Fibroblast of lung (primary cell): Measurements from ENCODE around the gene PVR. TPM values are rescaled to one million over a fixed set of nuclear protein-coding genes. Genes with fewer than 3 reads are reported as not detected.
A peak's percentile ranks its signal among the peaks of the same experiment; 100 is the strongest.

Experiments
- DNase-seq, 2 donors: peaks; one replicate each; pipeline versions ENCODE4 v3.0.0 to v3.0.0-alpha.2; 2010; ENCODE audit warnings: low read depth in 2 of 2
- H2AFZ ChIP-seq: 2 replicates; pipeline ENCODE4 v1.5.1; 2012; ENCODE audit warnings: low read length, control low read depth, inconsistent platforms
- H3K27ac ChIP-seq: 2 replicates; pipeline ENCODE4 v1.5.1; 2011; ENCODE audit warnings: low read length, control low read depth; ENCODE audit not compliant: insufficient read depth
- H3K27me3 ChIP-seq: 2 replicates; pipeline ENCODE4 v1.5.1; 2011; ENCODE audit warnings: mild to moderate bottlenecking, low read length; ENCODE audit not compliant: control insufficient read depth, insufficient read depth
- H3K36me3 ChIP-seq: 2 replicates; pipeline ENCODE4 v1.5.1; 2011; ENCODE audit warnings: low read length; ENCODE audit not compliant: control insufficient read depth, insufficient read depth
- H3K4me1 ChIP-seq: 2 replicates; pipeline ENCODE4 v1.5.1; 2011; ENCODE audit warnings: low read length; ENCODE audit not compliant: control insufficient read depth, insufficient read depth; ENCODE audit errors: extremely low read depth
- H3K4me2 ChIP-seq: 2 replicates; pipeline ENCODE4 v1.5.1; 2011; ENCODE audit warnings: low read length, control low read depth; ENCODE audit not compliant: insufficient read depth; ENCODE audit errors: extremely low read depth
- H3K4me3 ChIP-seq, 4 experiments: fragments of 200-600 bp in 1 of 4; sonication (generic) in 1 of 4; replicated peaks in 1 of 4; 2 replicates each; pipeline ENCODE4 v1.5.1; 2011 to 2016; ENCODE audit warnings: low read length in 4 of 4, low read depth in 3 of 4, mild to moderate bottlenecking in 3 of 4, control low read depth in 2 of 4, inconsistent platforms in 1 of 4, mixed read lengths in 1 of 4; ENCODE audit not compliant: insufficient read depth in 1 of 4; ENCODE audit errors: control extremely low read depth in 1 of 4
- H3K79me2 ChIP-seq: 2 replicates; pipeline ENCODE4 v1.5.1; 2012; ENCODE audit warnings: mild to moderate bottlenecking, low read length, inconsistent platforms; ENCODE audit not compliant: control insufficient read depth, insufficient read depth
- H3K9ac ChIP-seq: 2 replicates; pipeline ENCODE4 v1.5.1; 2011; ENCODE audit warnings: mild to moderate bottlenecking, low read length, control low read depth; ENCODE audit not compliant: insufficient read depth
- H3K9me3 ChIP-seq: 2 replicates; pipeline ENCODE4 v1.5.1; 2012; ENCODE audit warnings: low read depth, low read length; ENCODE audit not compliant: control insufficient read depth, insufficient read depth
- H4K20me1 ChIP-seq: 2 replicates; pipeline ENCODE4 v1.5.1; 2011; ENCODE audit warnings: low read length; ENCODE audit not compliant: control insufficient read depth, insufficient read depth; ENCODE audit errors: extremely low read depth
- EZH2 ChIP-seq: IDR thresholded peaks from 2 replicates; pipeline ENCODE4 v1.5.1; 2012; ENCODE audit warnings: low read length, control low read depth, mild to moderate bottlenecking; ENCODE audit errors: missing control alignments
- polyA plus RNA-seq, 2 donors: library from polyadenylated mRNA; depleted of rRNA in 1 of 2; stranded (reverse) in 1 of 2; unstranded in 1 of 2; fragments of >200 nt; gene quantifications; 2 replicates each; pipeline ENCODE4 v1.2.1, GENCODE V29; 2011 to 2012; ENCODE audit warnings: missing spikeins in 1 of 2
- total RNA-seq: library from RNA; depleted of rRNA; stranded (reverse); fragments of >200 nt; gene quantifications from 2 replicates; pipeline ENCODE4 v1.2.1, GENCODE V29; 2014
- TF ChIP-seq, protein P1 (sequence below), 2 donors: IDR thresholded peaks in 1 of 2; conservative IDR thresholded peaks in 1 of 2; 1 replicate in 1 of 2; 2 replicates in 1 of 2; pipeline ENCODE4 v1.5.1; 2011 to 2012; ENCODE audit warnings: low read length in 2 of 2, control low read depth in 1 of 2, inconsistent platforms in 1 of 2, low read depth in 1 of 2, mild to moderate bottlenecking in 1 of 2

The PVR gene
- total and polyA plus RNA-seq, 2 donors (not counting 1 experiment from before 2014, with no cell fraction given), result 229 to 230 TPM

DNA sequence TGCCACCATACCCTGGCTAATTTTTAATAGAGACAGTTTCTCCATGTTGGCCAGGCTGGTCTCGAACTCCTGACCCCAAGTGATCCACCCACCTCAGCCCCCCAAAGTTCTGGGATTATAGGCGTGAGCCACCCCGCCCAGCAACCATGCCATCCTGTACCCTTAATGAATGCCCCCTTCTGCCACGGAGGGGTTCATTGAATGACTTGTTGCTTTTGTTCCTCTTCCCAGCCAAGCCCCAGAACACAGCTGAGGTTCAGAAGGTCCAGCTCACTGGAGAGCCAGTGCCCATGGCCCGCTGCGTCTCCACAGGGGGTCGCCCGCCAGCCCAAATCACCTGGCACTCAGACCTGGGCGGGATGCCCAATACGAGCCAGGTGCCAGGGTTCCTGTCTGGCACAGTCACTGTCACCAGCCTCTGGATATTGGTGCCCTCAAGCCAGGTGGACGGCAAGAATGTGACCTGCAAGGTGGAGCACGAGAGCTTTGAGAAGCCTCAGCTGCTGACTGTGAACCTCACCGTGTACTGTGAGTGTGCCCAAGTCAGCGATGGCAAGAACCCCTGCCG is 6.0 kb downstream of the PVR start:
- H3K9me3 ChIP-seq, result no peaks in the 10 kb centered on the region
- peaks cover 37% of the 10 kb centered on the region for H3K36me3 ChIP-seq
- no peak for DNase-seq
- peaks cover 6% of the 10 kb centered on the region for H3K4me1 ChIP-seq
- peaks cover 58% of the 10 kb centered on the region for H3K79me2 ChIP-seq
- H3K27me3 ChIP-seq, result no peaks in the 10 kb centered on the region
- H2AFZ ChIP-seq, result no peak overlapping the region
- TF ChIP-seq EZH2, result no peak
- TF ChIP-seq, protein P1, sequence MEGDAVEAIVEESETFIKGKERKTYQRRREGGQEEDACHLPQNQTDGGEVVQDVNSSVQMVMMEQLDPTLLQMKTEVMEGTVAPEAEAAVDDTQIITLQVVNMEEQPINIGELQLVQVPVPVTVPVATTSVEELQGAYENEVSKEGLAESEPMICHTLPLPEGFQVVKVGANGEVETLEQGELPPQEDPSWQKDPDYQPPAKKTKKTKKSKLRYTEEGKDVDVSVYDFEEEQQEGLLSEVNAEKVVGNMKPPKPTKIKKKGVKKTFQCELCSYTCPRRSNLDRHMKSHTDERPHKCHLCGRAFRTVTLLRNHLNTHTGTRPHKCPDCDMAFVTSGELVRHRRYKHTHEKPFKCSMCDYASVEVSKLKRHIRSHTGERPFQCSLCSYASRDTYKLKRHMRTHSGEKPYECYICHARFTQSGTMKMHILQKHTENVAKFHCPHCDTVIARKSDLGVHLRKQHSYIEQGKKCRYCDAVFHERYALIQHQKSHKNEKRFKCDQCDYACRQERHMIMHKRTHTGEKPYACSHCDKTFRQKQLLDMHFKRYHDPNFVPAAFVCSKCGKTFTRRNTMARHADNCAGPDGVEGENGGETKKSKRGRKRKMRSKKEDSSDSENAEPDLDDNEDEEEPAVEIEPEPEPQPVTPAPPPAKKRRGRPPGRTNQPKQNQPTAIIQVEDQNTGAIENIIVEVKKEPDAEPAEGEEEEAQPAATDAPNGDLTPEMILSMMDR (conservative IDR thresholded peaks at IDR 0.05 in 1 of 2, IDR thresholded peaks at IDR 0.05 in 1 of 2; ENCODE audit: low read depth in 1 of 2, low read length in 2 of 2), result no peak
- no peak overlapping the region for H3K27ac ChIP-seq
- no peaks in the 10 kb centered on the region for H4K20me1 ChIP-seq
- no peak overlapping the region for H3K4me3 ChIP-seq
- no peak overlapping the region for H3K9ac ChIP-seq
- no peak overlapping the region for H3K4me2 ChIP-seq

DNA sequence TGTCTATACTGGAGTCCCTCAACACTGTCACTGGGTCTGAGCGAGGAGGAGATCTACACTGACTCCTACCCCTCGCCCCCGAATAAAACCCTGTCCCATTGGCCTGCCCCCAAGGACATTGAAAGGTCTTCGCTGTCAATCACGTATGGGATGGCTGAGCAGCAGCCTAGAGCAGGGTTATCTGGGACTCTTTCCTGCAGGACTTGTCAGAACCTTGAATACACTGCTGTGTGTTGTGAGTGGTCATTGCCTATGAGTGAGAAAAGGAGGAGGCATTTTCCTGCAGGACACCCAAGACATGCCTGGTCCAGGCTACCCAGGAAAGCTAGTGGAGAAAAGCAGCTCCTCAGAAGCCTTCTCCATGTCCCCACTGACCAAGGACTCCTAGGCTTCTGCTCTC is 9.6 kb downstream of the PVR start:
- Histone ChIP-seq H4K20me1 (no peaks in the 10 kb centered on the region), H3K27me3 (no peaks in the 10 kb centered on the region), H3K36me3 (peaks cover 47% of the 10 kb centered on the region)

DNA sequence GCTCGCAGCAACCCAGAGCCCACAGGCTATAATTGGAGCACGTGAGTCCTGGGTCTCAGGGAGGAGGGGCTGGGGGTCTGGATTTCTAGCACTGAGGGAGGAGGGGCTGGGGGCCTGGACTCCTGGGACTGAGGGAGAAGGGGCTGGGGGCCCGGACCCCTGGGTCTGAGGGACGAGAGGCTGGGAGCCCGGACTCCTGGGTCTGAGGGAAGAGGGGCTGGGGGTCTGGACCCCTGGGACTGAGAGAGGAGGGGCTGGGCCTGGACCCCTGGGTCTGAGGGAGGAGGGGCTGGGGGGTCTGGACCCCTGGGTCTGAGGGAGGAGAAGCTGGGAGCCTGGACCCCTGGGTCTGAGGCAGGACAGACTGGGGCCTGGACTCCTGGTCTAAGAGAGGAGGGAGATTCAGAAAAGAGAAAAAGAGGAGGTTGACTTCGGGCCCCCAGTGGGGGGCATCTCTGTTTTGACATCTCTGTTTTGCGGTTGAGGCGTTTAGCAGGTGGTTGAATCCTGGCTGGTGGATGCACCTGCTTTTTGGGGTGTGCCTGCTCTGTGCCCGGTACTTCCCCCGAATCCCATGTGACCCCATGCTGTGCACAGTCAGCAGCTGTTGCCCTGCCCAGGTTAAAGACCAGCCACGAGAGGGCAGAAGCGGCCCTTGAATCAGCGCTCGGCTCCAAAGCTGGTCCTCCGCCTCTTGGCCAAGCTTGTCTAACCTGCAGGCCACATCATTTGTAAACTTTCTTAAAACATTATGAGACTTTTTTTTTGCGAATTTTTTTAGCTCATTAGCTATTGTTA is 10.5 kb downstream of the PVR start:
- Histone ChIP-seq H3K27ac (no peak overlapping the region), H3K79me2 (peaks cover 26% of the 10 kb centered on the region), H3K36me3 (peaks cover 48% of the 10 kb centered on the region), H3K4me2 (no peak overlapping the region), H3K9ac (no peak overlapping the region), H3K4me3 (no peak overlapping the region), H3K4me1 (no peaks in the 10 kb centered on the region), H3K27me3 (no peaks in the 10 kb centered on the region), H4K20me1 (no peaks in the 10 kb centered on the region), H3K9me3 (no peaks in the 10 kb centered on the region), H2AFZ (no peak overlapping the region)
- TF ChIP-seq, protein P1 (conservative IDR thresholded peaks at IDR 0.05 in 1 of 2, IDR thresholded peaks at IDR 0.05 in 1 of 2; ENCODE audit: low read depth in 1 of 2, low read length in 2 of 2), result peak; percentile 27 to 49
- no peak for TF ChIP-seq EZH2
- peak; percentile 32 to 55 for DNase-seq

More for the DNA sequence above, 9.6 kb downstream of the PVR start:
- peaks cover 29% of the 10 kb centered on the region for H3K79me2 ChIP-seq
- no peak overlapping the region for H2AFZ ChIP-seq
- no peaks in the 10 kb centered on the region for H3K9me3 ChIP-seq
- TF ChIP-seq, protein P1 (conservative IDR thresholded peaks at IDR 0.05 in 1 of 2, IDR thresholded peaks at IDR 0.05 in 1 of 2; ENCODE audit: low read depth in 1 of 2, low read length in 2 of 2), result no peak
- no peak overlapping the region for H3K4me3 ChIP-seq
- no peak overlapping the region for H3K27ac ChIP-seq
- H3K4me2 ChIP-seq, result no peak overlapping the region
- no peaks in the 10 kb centered on the region for H3K4me1 ChIP-seq
- H3K9ac ChIP-seq, result no peak overlapping the region
- DNase-seq, result no peak
